Activated naive CD4-positive, alpha-beta T cell treated with Interleukin-2 at 50 U/mL for 16 hours (primary cell): ENCODE measurements around the gene TJP3.

Source experiments
- DNase-seq: peaks from one replicate; pipeline ENCODE4 v3.0.0-alpha.2; 2020

The TJP3 gene

GRCh38 chr19:3788996-3789778 lies 81.0 kb downstream of the TJP3 start:
- no peak for DNase-seq

- no peak for DNase-seq
These were observed 82.1 kb downstream of the TJP3 start for GRCh38 chr19:3790209-3790734.

GRCh38 chr19:3790941-3791340 lies 82.8 kb downstream of the TJP3 start:
- DNase-seq = no peak

GRCh38 chr19:3792114-3792513 lies 83.9 kb downstream of the TJP3 start:
- DNase-seq = no peak

GRCh38 chr19:3793799-3794198 lies 85.6 kb downstream of the TJP3 start:
- no peak for DNase-seq

GRCh38 chr19:3796358-3796757 lies 88.2 kb downstream of the TJP3 start:
- no peak for DNase-seq

- DNase-seq = peak; percentile 33
These were observed 90.0 kb downstream of the TJP3 start for GRCh38 chr19:3798137-3798536.
